Stomach (tissue), 9 donors: ENCODE data around the gene HPGD. TPM values are rescaled to one million over a fixed set of nuclear protein-coding genes. Genes with fewer than 3 reads are reported as not detected.
A peak's percentile ranks its signal among the peaks of the same experiment; 100 is the strongest.

Source experiments
- DNase-seq, 2 donors: peaks; one replicate each; pipeline versions ENCODE4 v3.0.0 to v3.0.0-alpha.2; 2013 to 2019
- H3K27ac ChIP-seq, 5 donors: fragments of 200-600 bp in 4 of 5; sonication (generic) in 4 of 5; one replicate each; pipeline ENCODE4 v1.5.1; 2013 to 2019; ENCODE audit warnings: mild to moderate bottlenecking in 1 of 5, moderate library complexity in 1 of 5
- H3K27me3 ChIP-seq, 3 donors: fragments of 200-600 bp; sonication (generic); one replicate each; pipeline ENCODE4 v1.5.1; 2017 to 2019; ENCODE audit warnings: mixed run types in 1 of 3
- H3K36me3 ChIP-seq, 4 donors: fragments of 200-600 bp; sonication (generic); 1 replicate in 3 of 4; 2 replicates in 1 of 4; pipeline ENCODE4 v1.5.1; 2016 to 2019
- H3K4me1 ChIP-seq, 4 donors: fragments of 200-600 bp; sonication (generic); one replicate each; pipeline ENCODE4 v1.5.1; 2016 to 2019
- H3K4me3 ChIP-seq, 4 donors: fragments of 200-600 bp; sonication (generic) in 3 of 4; one replicate each; pipeline ENCODE4 v1.5.1; 2016 to 2019; ENCODE audit warnings: mild to moderate bottlenecking in 1 of 4
- H3K9me3 ChIP-seq, 4 donors: fragments of 200-600 bp; sonication (generic); one replicate each; pipeline ENCODE4 v1.5.1; 2016 to 2019
- EP300 ChIP-seq: sonication (generic); formaldehyde crosslinking; IDR thresholded peaks from one replicate; pipeline ENCODE4 v1.6.1; 2017; ENCODE audit warnings: antibody characterized with exemption
- POLR2A ChIP-seq, 4 donors: fragments of 450-650 bp; IDR thresholded peaks; one replicate each; pipeline ENCODE4 v1.6.1; 2016; ENCODE audit warnings: antibody characterized with exemption in 4 of 4, control low read depth in 2 of 4, mild to moderate bottlenecking in 1 of 4, moderate library complexity in 1 of 4
- POLR2AphosphoS5 ChIP-seq, 3 donors: sonication (generic); formaldehyde crosslinking; IDR thresholded peaks; one replicate each; pipeline ENCODE4 v1.6.1; 2016; ENCODE audit warnings: antibody characterized with exemption in 3 of 3
- WGBS, 5 donors: extraction: QIAGEN DNeasy Blood & Tissue Kit in 3 of 5; methylation state at CpG; one replicate each; pipeline versions ENCODE4 v1.1.5 to v1.1.7; 2013 to 2018; 5-methylcytosine and 5-hydroxymethylcytosine counted together
- intact Hi-C: fragments of 100-400 bp; cut with DNase I; formaldehyde crosslinking; loops from one replicate; pipeline ENCODE4 v1.15.1; 2023; ENCODE audit warnings: low total_unique reads
- polyA plus RNA-seq, 3 donors: library from polyadenylated mRNA; stranded (reverse); fragments of 200-250 nt; gene quantifications; one replicate each; pipeline ENCODE4 v1.2.3, GENCODE V29; 2013
- total RNA-seq, 5 donors: library from RNA; depleted of rRNA; stranded (reverse); fragments of >200 nt; gene quantifications; one replicate each; pipeline versions ENCODE4 v1.1.0 to v1.2.3, GENCODE V29; 2014 to 2016
- TF ChIP-seq, protein P1 (sequence below), 7 experiments: fragments of 450-650 bp in 4 of 7; fragments of 200-600 bp in 3 of 7; sonication (generic) in 3 of 7; IDR thresholded peaks; one replicate each; pipeline ENCODE4 v1.5.1; 2016 to 2019; ENCODE audit warnings: antibody characterized with exemption in 7 of 7, control low read depth in 2 of 7, mild to moderate bottlenecking in 1 of 7
- donor health status: healthy with polysubstance abuse.
- donor health status: Bipolar disorder and iron deficiency.
- donor health status: healthy.

Gene HPGD
- total and polyA plus RNA-seq, 8 donors = 13.6 to 492 (median 51.0) TPM

DNA sequence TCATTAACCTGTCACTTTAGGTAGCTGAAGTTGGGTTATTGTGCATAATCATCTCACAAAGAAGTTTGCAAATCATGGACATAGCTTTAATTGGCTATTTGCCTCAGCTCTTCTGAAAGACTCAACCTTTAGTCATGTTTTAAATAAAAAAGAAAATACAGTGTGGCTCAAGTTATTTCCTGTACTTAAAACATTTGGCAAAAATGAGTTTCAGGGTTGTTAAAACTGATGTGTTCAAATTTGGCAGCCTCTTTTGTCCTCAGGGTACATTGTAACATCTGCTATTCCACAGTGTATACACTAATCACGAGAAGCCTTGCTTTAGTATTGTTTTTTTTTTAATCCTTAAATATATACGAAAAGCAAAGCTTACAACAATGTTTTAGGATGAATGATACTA, 31.5 kb upstream of the HPGD start:
- intact Hi-C loops = no loop called here
- 68 to 80% (median 75%) methylated on average over 2 of the region's 2 CpGs for WGBS, 5 donors
- no peak for TF ChIP-seq POLR2A (IDR thresholded peaks at IDR 0.05)
- TF ChIP-seq, protein P1, sequence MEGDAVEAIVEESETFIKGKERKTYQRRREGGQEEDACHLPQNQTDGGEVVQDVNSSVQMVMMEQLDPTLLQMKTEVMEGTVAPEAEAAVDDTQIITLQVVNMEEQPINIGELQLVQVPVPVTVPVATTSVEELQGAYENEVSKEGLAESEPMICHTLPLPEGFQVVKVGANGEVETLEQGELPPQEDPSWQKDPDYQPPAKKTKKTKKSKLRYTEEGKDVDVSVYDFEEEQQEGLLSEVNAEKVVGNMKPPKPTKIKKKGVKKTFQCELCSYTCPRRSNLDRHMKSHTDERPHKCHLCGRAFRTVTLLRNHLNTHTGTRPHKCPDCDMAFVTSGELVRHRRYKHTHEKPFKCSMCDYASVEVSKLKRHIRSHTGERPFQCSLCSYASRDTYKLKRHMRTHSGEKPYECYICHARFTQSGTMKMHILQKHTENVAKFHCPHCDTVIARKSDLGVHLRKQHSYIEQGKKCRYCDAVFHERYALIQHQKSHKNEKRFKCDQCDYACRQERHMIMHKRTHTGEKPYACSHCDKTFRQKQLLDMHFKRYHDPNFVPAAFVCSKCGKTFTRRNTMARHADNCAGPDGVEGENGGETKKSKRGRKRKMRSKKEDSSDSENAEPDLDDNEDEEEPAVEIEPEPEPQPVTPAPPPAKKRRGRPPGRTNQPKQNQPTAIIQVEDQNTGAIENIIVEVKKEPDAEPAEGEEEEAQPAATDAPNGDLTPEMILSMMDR (IDR thresholded peaks at IDR 0.05) = no peak
- TF ChIP-seq POLR2AphosphoS5 (IDR thresholded peaks at IDR 0.05) = no peak
- TF ChIP-seq EP300 = no peak

DNA sequence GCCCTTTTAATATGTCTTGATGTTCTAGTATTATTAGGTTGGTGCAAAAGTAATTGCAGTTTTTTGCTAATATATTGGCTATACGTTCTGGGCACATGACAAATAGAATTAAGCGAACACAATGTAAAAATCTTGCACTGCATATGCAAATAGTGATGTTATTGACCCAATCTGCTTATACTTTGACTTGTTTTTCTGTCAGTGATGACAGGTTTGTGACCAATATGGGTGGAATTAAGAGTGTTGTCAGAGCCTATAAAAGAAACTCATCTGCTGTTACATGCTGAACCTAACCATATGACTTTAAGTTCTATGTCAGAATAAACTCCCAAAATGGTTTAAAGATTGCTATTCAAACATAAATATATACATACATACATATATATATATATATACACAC, 30.7 kb upstream of the HPGD start:
- 83 to 93% (median 88%) methylated on average over 2 of the region's 2 CpGs for WGBS, 5 donors
- no peaks in the 10 kb centered on the region for H3K9me3 ChIP-seq
- intact Hi-C loops = no loop called here

More for the DNA sequence above, 31.5 kb upstream of the HPGD start:
- no peaks in the 10 kb centered on the region for H3K36me3 ChIP-seq
- H3K4me3 ChIP-seq = no peak overlapping the region
- H3K4me1 ChIP-seq = no peaks in the 10 kb centered on the region
- DNase-seq = peak in 1 of 2 donors; percentile 21
- no peaks in the 10 kb centered on the region for H3K27me3 ChIP-seq
- no peak overlapping the region for H3K27ac ChIP-seq
- H3K9me3 ChIP-seq = no peaks in the 10 kb centered on the region

DNA sequence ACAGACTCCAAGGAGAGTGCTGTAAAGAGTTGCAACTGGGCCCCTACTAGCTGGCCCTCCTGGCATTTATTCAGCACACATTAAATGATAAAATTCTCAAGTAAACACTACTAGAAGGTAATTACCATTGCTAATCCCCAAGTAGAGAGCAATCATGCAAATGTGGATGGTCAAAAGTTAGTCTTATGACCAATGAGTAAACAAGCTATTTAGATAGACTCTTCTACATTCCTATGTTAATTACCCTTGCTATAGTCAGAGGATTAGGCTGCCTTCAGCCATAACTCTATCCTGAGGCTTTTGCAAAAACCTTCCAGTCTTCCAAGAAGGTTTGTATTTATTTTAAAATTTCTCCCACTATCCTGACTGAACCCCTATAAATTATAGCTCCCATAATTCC, 28.3 kb upstream of the HPGD start:
- TF ChIP-seq EP300 (no peak), POLR2A (IDR thresholded peaks at IDR 0.05) (no peak), POLR2AphosphoS5 (IDR thresholded peaks at IDR 0.05) (no peak)
- TF ChIP-seq, protein P1 (IDR thresholded peaks at IDR 0.05) = no peak
- no peaks in the 10 kb centered on the region for H3K36me3 ChIP-seq
- H3K9me3 ChIP-seq = no peaks in the 10 kb centered on the region
- intact Hi-C loops = no loop called here
- no peak overlapping the region for H3K27ac ChIP-seq
- H3K4me1 ChIP-seq = no peaks in the 10 kb centered on the region
- H3K27me3 ChIP-seq = no peaks in the 10 kb centered on the region
- no peak overlapping the region for H3K4me3 ChIP-seq
- no peak for DNase-seq

More for the DNA sequence above, 30.7 kb upstream of the HPGD start:
- TF ChIP-seq POLR2A (IDR thresholded peaks at IDR 0.05) (no peak), EP300 (no peak), POLR2AphosphoS5 (IDR thresholded peaks at IDR 0.05) (no peak)
- TF ChIP-seq, protein P1 (IDR thresholded peaks at IDR 0.05) = no peak
- Histone ChIP-seq H3K27me3 (no peaks in the 10 kb centered on the region), H3K4me1 (no peaks in the 10 kb centered on the region), H3K4me3 (no peak overlapping the region), H3K27ac (no peak overlapping the region), H3K36me3 (no peaks in the 10 kb centered on the region)
- DNase-seq = no peak

DNA sequence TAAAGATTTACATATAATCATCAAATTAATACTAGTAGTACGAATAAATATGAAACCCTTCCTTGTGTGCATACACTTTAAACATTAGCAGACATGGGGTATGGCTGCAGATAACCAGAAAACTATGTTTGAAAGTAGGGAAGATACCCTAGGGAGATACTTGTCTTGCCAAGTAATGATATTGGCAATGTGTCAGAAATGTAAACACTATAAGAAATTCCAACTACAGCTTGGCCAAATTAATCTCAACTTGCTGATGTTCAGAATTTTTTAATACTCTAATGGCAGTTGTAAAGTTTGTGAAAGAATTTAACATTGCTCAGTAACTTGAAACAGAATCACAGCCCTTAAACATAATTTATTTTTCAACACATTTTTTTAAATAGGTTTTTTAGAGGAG, 27.4 kb upstream of the HPGD start:
- Histone ChIP-seq H3K27ac (no peak overlapping the region), H3K4me3 (no peak overlapping the region), H3K27me3 (no peaks in the 10 kb centered on the region), H3K9me3 (no peaks in the 10 kb centered on the region), H3K36me3 (no peaks in the 10 kb centered on the region), H3K4me1 (no peaks in the 10 kb centered on the region)
- peak in 1 of 2 donors; percentile 45 for DNase-seq
- intact Hi-C loops = no loop called here
- TF ChIP-seq, protein P1 (IDR thresholded peaks at IDR 0.05) = no peak
- TF ChIP-seq POLR2A (IDR thresholded peaks at IDR 0.05) (no peak), EP300 (no peak), POLR2AphosphoS5 (IDR thresholded peaks at IDR 0.05) (no peak)
- WGBS, 5 donors = 74 to 94% (median 85%) methylated on average over 1 of the region's 1 CpG
